Endothelial cell (in vitro differentiated cells): Measurements from ENCODE around the gene ATP6AP1. TPM values are rescaled to one million over a fixed set of nuclear protein-coding genes. Genes with fewer than 3 reads are reported as not detected.

Source experiments
- DNase-seq: peaks from one replicate; pipeline ENCODE4 v3.0.0; 2021; ENCODE audit warnings: low spot score
- H3K27ac Mint-ChIP-seq: one replicate; pipeline ENCODE4 v1.8.0; 2021; ENCODE audit warnings: mixed read lengths, inconsistent platforms; ENCODE audit not compliant: unreplicated experiment
- H3K27me3 Mint-ChIP-seq: one replicate; pipeline ENCODE4 v1.8.0; 2021; ENCODE audit warnings: mild to moderate bottlenecking, moderate library complexity, mixed read lengths, inconsistent platforms; ENCODE audit not compliant: unreplicated experiment
- H3K36me3 Mint-ChIP-seq: one replicate; pipeline ENCODE4 v1.8.0; 2021; ENCODE audit warnings: mild to moderate bottlenecking, low read depth, mixed read lengths, inconsistent platforms; ENCODE audit not compliant: unreplicated experiment
- H3K4me1 Mint-ChIP-seq: one replicate; pipeline ENCODE4 v1.8.0; 2021; ENCODE audit warnings: mild to moderate bottlenecking, mixed read lengths, inconsistent platforms; ENCODE audit not compliant: unreplicated experiment
- H3K4me3 Mint-ChIP-seq: one replicate; pipeline ENCODE4 v1.8.0; 2021; ENCODE audit warnings: mild to moderate bottlenecking, mixed read lengths, inconsistent platforms; ENCODE audit not compliant: unreplicated experiment
- H3K9me3 Mint-ChIP-seq: one replicate; pipeline ENCODE4 v1.8.0; 2021; ENCODE audit warnings: mixed read lengths, inconsistent platforms; ENCODE audit not compliant: unreplicated experiment
- CTCF ChIP-seq: fragments of 200-600 bp; sonication (generic); IDR thresholded peaks from one replicate; pipeline ENCODE4 v1.5.0; 2021; ENCODE audit warnings: antibody characterized with exemption; ENCODE audit not compliant: unreplicated experiment
- total RNA-seq: library from RNA; stranded (reverse); fragmentation: NEBNext Ultra II Directional; extraction: Animal tissue kit (Norgen Biotek cat#: 25700); gene quantifications from one replicate; pipeline ENCODE4 v1.2.1, GENCODE V29; 2021; ENCODE audit not compliant: unreplicated experiment

Gene ATP6AP1
- total RNA-seq, 1 donor from 2014 or later, result 100 TPM

- H3K36me3 Mint-ChIP-seq, result no peaks in the 10 kb centered on the region
- no peak overlapping the region for H3K27ac Mint-ChIP-seq
- H3K4me1 Mint-ChIP-seq, result no peaks in the 10 kb centered on the region
- H3K27me3 Mint-ChIP-seq, result peaks cover 3% of the 10 kb centered on the region
- no peaks in the 10 kb centered on the region for H3K9me3 Mint-ChIP-seq
- no peak for TF ChIP-seq CTCF
- no peak for DNase-seq
- H3K4me3 Mint-ChIP-seq, result no peak overlapping the region
Measured at GRCh38 chrX:154444755-154445246, 16.3 kb downstream of the ATP6AP1 start.

DNA sequence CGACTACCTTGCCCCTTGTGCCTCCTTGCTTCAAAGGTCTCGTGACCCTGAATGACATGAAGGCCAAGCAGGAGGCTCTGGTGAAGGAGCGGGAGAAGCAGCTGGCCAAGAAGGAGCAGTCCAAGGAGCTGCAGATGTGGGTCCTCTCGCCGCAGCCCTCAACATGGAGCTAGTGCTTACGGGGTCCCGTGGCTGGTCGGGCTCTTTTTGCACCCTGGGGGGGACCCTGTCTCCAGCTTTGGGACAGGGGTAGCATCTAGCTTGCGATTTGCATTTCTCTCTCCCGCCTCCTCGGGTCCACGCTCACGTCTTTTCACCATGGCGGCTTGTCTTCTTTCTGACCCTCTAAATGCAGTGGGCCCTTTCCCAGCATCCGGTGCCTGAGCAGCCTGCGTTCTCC lies 17.3 kb downstream of the ATP6AP1 start:
- H3K27ac Mint-ChIP-seq, result no peak overlapping the region
- H3K4me3 Mint-ChIP-seq, result no peak overlapping the region
- H3K36me3 Mint-ChIP-seq, result no peaks in the 10 kb centered on the region
- no peak for TF ChIP-seq CTCF
- DNase-seq, result no peak
- no peaks in the 10 kb centered on the region for H3K9me3 Mint-ChIP-seq
- H3K27me3 Mint-ChIP-seq, result peaks cover 3% of the 10 kb centered on the region
- H3K4me1 Mint-ChIP-seq, result no peaks in the 10 kb centered on the region

GRCh38 chrX:154446430-154446829 lies 18.0 kb downstream of the ATP6AP1 start:
- Mint-ChIP-seq H3K36me3 (no peaks in the 10 kb centered on the region), H3K27ac (no peak overlapping the region), H3K4me1 (no peaks in the 10 kb centered on the region), H3K27me3 (peaks cover 3% of the 10 kb centered on the region), H3K4me3 (no peak overlapping the region), H3K9me3 (no peaks in the 10 kb centered on the region)
- TF ChIP-seq CTCF, result no peak
- no peak for DNase-seq

DNA sequence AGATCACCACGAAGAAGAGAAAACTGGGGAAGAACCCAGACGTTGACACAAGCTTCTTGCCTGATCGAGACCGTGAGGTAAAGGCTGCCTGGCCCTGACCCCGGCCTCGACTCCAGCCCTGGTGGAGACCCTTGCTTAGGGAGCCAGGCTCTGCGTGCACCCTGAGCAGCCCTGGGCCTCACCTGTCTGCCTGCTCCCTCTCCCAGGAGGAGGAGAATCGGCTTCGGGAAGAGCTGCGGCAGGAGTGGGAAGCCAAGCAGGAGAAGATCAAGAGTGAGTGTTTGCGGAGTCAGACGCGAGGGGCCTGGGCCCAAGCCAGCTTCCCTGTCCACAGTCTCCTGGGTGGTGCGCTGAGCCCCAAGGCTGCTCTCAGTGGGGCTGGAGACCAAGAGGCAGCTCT lies 20.0 kb downstream of the ATP6AP1 start:
- Mint-ChIP-seq H3K27ac (no peak overlapping the region), H3K36me3 (no peaks in the 10 kb centered on the region), H3K9me3 (no peaks in the 10 kb centered on the region), H3K4me1 (no peaks in the 10 kb centered on the region), H3K27me3 (peaks cover 1% of the 10 kb centered on the region), H3K4me3 (no peak overlapping the region)
- no peak for DNase-seq
- TF ChIP-seq CTCF, result no peak

DNA sequence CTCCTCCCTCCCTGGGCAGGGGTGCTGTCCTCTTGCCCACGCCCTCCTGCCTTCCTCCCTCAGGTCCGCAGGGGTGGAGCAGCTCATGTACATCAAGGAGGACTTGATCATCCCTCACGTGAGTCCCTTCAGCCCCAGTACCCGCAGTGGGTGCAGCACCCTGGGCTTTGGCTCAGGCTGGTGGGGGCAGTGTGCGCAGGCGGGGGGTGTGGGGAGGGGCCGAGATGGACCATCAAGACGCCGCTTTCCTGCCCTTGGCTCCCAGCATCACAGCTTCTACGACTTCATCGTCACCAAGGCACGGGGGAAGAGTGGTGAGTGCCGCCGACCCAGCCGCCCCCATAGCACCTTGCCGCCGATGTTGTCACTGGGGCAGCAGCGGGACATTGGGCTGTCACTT lies 21.1 kb downstream of the ATP6AP1 start:
- H3K9me3 Mint-ChIP-seq, result no peaks in the 10 kb centered on the region
- H3K27ac Mint-ChIP-seq, result no peak overlapping the region
- no peaks in the 10 kb centered on the region for H3K4me1 Mint-ChIP-seq
- H3K36me3 Mint-ChIP-seq, result no peaks in the 10 kb centered on the region
- no peak for DNase-seq
- no peak for TF ChIP-seq CTCF
- peaks cover 1% of the 10 kb centered on the region for H3K27me3 Mint-ChIP-seq
- no peak overlapping the region for H3K4me3 Mint-ChIP-seq
